Inferior parietal cortex (tissue), 1 donor: ENCODE measurements around the gene SDK1.

ENCODE experiments used
- DNase-seq: peaks from one replicate; pipeline ENCODE4 v3.0.0-alpha.2; 2016; ENCODE audit errors: extremely low spot score

Gene SDK1

GRCh38 chr7:4048336-4048735, 747.3 kb downstream of the SDK1 start:
- no peak for DNase-seq

- DNase-seq: no peak
Measured at GRCh38 chr7:4049202-4049601, 748.1 kb downstream of the SDK1 start.

GRCh38 chr7:4050126-4050660, 749.1 kb downstream of the SDK1 start:
- DNase-seq: no peak

- no peak for DNase-seq
Measured at GRCh38 chr7:4051696-4052095, 750.6 kb downstream of the SDK1 start.

GRCh38 chr7:4052130-4052529, 751.1 kb downstream of the SDK1 start:
- no peak for DNase-seq

- no peak for DNase-seq
Measured at GRCh38 chr7:4054158-4054557, 753.1 kb downstream of the SDK1 start.

- DNase-seq: no peak
Measured at GRCh38 chr7:4056552-4057288, 755.7 kb downstream of the SDK1 start.

GRCh38 chr7:4057289-4057616, 756.2 kb downstream of the SDK1 start:
- no peak for DNase-seq

- DNase-seq: no peak
Measured at GRCh38 chr7:4058158-4058557, 757.1 kb downstream of the SDK1 start.

GRCh38 chr7:4065190-4065589, 764.1 kb downstream of the SDK1 start:
- DNase-seq: no peak

- no peak for DNase-seq
Measured at GRCh38 chr7:4066206-4066605, 765.2 kb downstream of the SDK1 start.

GRCh38 chr7:4066626-4067475, 765.8 kb downstream of the SDK1 start:
- no peak for DNase-seq

GRCh38 chr7:4067476-4067760, 766.4 kb downstream of the SDK1 start:
- no peak for DNase-seq

GRCh38 chr7:4067874-4068273, 766.8 kb downstream of the SDK1 start:
- DNase-seq: no peak

- DNase-seq: no peak
Measured at GRCh38 chr7:4068286-4068685, 767.2 kb downstream of the SDK1 start.

- DNase-seq: no peak
Measured at GRCh38 chr7:4069268-4070095, 768.4 kb downstream of the SDK1 start.

GRCh38 chr7:4070214-4070613, 769.2 kb downstream of the SDK1 start:
- DNase-seq: no peak

GRCh38 chr7:4071370-4072058, 770.5 kb downstream of the SDK1 start:
- no peak for DNase-seq

GRCh38 chr7:4072161-4072925, 771.3 kb downstream of the SDK1 start:
- DNase-seq: no peak

GRCh38 chr7:4073052-4073451, 772.0 kb downstream of the SDK1 start:
- DNase-seq: no peak

GRCh38 chr7:4073750-4074149, 772.7 kb downstream of the SDK1 start:
- no peak for DNase-seq
